ENCODE data around the gene SLC22A4. TPM values are rescaled to one million over a fixed set of nuclear protein-coding genes. Genes with fewer than 3 reads are reported as not detected.

SLC22A4 gene
- total and polyA plus RNA-seq, 9 donors, result 0.72 to 7.7 (median 2.3) TPM

DNA sequence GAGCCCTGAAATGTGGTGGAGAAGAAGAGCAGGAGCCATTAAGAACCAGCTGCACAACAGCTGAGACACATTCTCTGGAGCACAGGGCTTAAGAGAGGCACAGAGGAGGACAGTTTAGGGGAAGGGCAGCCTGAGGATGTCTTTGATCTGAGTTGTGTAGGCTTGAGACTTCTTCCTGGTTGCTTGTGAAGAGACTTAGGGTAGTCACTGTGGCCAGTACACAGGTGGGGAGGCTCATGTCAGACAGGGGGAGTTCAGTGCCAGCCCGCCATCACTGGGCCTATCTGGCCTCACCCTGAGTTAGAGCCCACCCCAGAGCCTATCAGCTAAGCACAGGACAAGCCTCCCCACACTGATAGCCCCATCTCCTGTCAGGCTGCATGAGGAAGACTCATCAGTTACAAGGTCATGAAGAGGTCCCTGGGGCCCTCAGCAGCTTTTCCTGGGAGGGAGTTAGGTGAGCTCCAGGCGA is 19.8 kb downstream of the SLC22A4 start:
- TF ChIP-seq, protein P1, sequence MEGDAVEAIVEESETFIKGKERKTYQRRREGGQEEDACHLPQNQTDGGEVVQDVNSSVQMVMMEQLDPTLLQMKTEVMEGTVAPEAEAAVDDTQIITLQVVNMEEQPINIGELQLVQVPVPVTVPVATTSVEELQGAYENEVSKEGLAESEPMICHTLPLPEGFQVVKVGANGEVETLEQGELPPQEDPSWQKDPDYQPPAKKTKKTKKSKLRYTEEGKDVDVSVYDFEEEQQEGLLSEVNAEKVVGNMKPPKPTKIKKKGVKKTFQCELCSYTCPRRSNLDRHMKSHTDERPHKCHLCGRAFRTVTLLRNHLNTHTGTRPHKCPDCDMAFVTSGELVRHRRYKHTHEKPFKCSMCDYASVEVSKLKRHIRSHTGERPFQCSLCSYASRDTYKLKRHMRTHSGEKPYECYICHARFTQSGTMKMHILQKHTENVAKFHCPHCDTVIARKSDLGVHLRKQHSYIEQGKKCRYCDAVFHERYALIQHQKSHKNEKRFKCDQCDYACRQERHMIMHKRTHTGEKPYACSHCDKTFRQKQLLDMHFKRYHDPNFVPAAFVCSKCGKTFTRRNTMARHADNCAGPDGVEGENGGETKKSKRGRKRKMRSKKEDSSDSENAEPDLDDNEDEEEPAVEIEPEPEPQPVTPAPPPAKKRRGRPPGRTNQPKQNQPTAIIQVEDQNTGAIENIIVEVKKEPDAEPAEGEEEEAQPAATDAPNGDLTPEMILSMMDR (IDR thresholded peaks at IDR 0.05), result no peak
- TF ChIP-seq EP300 (IDR thresholded peaks at IDR 0.05), result no peak
- no peak for TF ChIP-seq POLR2A (IDR thresholded peaks at IDR 0.05)
- no peak overlapping the region for H3K4me3 ChIP-seq
- DNase-seq, result no peak
- no peaks in the 10 kb centered on the region for H3K9me3 ChIP-seq
- intact Hi-C loops (cut with DNase I), result no loop called here
- no peaks in the 10 kb centered on the region for H3K36me3 ChIP-seq
- H3K27ac ChIP-seq, result no peak overlapping the region
- no peaks in the 10 kb centered on the region for H3K27me3 ChIP-seq
- WGBS, 3 donors, result 95 to 97% (median 96%) methylated on average over 2 of the region's 2 CpGs
- H3K4me1 ChIP-seq (ENCODE audit: insufficient read depth), result no peaks in the 10 kb centered on the region

DNA sequence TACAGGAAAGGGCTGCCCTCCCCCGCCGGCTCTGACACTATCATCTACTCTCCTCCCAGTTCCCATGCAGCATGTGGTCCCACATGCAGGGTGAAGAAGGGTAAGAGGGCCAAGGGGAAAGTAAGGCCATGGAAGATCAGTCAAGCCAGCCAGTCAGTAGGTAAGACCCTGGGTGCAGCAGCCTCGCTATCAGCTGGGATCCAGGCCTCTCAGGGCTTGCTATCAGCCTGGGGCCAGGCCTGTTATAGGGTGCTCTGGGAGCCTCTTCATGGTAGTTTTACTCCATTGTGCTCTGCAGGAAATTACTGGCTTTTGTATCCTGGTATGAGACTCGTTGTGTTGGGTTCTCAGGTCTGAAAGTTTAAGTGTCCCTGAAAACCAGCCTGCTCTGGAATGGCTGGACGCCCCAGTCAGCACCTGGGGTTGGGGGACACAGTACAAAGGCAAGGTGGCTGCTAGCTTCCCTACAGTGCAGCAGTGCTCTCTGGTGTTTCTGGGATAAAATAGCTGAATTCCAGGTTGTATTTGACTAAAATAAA is 21.4 kb downstream of the SLC22A4 start:
- Histone ChIP-seq H3K27ac (no peak overlapping the region), H3K9me3 (no peaks in the 10 kb centered on the region), H3K4me3 (no peak overlapping the region), H3K4me1 (ENCODE audit: insufficient read depth) (no peaks in the 10 kb centered on the region), H3K27me3 (no peaks in the 10 kb centered on the region), H3K36me3 (no peaks in the 10 kb centered on the region)
- intact Hi-C loops (cut with DNase I), result no loop called here
- TF ChIP-seq POLR2A (IDR thresholded peaks at IDR 0.05) (no peak), EP300 (IDR thresholded peaks at IDR 0.05) (no peak)
- TF ChIP-seq, protein P1 (IDR thresholded peaks at IDR 0.05), result no peak
- 82% methylated on average over 5 of the region's 5 CpGs for WGBS, 3 donors
- DNase-seq, result no peak

DNA sequence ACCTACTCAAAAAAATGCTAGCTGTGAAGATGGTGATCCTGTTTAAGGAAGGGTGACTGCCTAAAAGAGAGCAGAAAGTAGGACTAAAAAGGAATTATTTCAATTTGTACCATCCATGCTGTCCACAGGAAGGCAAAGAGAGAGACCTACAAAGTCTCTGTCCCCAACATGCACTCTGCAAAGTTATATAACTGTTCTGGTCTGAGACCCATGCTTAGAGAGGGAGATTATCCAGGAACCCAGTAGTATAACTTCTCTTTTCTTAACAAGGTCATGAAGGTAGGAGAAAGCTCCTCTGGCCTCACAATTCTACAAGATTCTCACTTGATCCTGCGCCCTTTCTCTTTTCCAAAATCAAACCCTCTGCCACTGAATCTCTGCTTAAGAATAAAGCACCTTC is 25.8 kb downstream of the SLC22A4 start:
- no peak for DNase-seq
- Histone ChIP-seq H3K36me3 (no peaks in the 10 kb centered on the region), H3K9me3 (no peaks in the 10 kb centered on the region), H3K4me3 (no peak overlapping the region), H3K27me3 (no peaks in the 10 kb centered on the region), H3K4me1 (ENCODE audit: insufficient read depth) (no peaks in the 10 kb centered on the region), H3K27ac (no peak overlapping the region)
- 97 to 100% (median 100%) methylated on average over 1 of the region's 1 CpG for WGBS, 3 donors
- TF ChIP-seq POLR2A (IDR thresholded peaks at IDR 0.05) (no peak), EP300 (IDR thresholded peaks at IDR 0.05) (no peak)
- TF ChIP-seq, protein P1 (IDR thresholded peaks at IDR 0.05), result no peak
- intact Hi-C loops (cut with DNase I), result no loop called here

DNA sequence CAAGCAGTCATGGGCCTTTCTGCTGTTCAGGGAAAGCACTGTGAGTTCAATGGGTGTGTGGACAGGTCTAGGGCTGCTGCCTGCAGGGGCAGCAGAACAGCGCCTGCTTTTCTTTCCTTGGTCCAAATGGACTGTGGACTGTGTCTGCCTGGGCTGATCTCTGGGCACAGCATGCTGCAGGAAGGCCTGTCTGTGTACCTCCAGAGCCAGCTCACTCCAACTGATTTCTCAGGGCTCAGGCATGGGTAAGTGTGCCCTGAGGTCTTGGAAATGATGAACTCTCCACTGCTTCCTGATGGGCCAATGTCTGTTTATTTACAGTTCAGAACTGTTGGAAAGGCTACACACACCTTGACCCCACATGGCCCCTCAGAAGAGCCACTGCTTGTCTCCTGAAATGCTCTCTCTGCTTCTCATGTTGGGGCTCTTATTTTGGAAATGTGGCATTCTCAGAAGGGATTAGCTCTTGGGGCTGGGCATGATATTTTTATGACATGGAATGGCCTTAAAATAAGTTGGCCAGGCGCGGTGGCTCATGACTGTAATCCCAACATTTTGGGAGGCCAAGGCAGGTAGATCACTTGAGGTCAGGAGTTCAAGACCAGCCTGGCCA is 27.0 kb downstream of the SLC22A4 start:
- no peak overlapping the region for H3K27ac ChIP-seq
- no peaks in the 10 kb centered on the region for H3K27me3 ChIP-seq
- WGBS, 3 donors, result 90 to 98% (median 98%) methylated on average over 3 of the region's 3 CpGs
- intact Hi-C loops (cut with DNase I), result no loop called here
- H3K36me3 ChIP-seq, result no peaks in the 10 kb centered on the region
- TF ChIP-seq POLR2A (IDR thresholded peaks at IDR 0.05) (no peak), EP300 (IDR thresholded peaks at IDR 0.05) (no peak)
- TF ChIP-seq, protein P1 (IDR thresholded peaks at IDR 0.05), result no peak
- no peak overlapping the region for H3K4me3 ChIP-seq
- H3K9me3 ChIP-seq, result no peaks in the 10 kb centered on the region
- no peaks in the 10 kb centered on the region for H3K4me1 ChIP-seq (ENCODE audit: insufficient read depth)
- no peak for DNase-seq

Data from ovary (tissue), 9 donors.